ENCODE measurements around the gene JUP.

DNA sequence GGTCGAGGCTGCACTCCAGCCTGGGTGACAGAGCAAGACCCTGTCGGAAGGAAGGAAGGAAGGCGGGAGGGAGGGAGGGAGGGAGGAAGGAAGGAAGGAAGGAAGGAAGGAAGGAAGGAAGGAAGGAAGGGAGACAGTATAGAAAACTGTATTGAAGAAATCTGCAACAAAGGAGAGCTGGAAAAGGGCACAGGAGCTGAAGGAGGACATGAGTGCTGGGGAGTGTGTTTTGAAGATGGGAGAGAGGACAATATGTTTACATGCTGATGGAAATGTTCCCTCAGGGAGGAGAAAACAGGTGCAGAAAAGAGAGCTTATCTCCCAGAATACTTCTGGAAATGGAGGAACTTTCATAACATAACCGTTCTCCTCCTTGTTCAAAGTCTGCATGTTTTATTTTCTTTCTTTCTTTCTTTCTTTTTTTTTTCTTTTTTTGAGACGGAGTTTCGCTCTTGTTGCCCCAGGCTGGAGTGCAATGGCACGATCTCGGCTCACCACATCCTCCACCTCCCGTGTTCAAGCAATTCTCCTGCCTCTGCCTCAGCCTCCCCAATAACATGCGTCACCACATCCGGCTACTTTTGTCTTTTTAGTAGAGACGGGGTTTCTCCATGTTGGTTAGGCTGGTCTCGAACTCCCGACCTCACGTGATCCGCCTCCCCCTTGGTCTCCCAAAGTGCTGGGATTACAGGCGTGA lies 49.4 kb downstream of the JUP start:
- TF ChIP-seq CTCF (IDR thresholded peaks at IDR 0.05 in 8 of 11, conservative IDR thresholded peaks at IDR 0.05 in 3 of 11) (no peak), POLR2AphosphoS5 (IDR thresholded peaks at IDR 0.05) (no peak)
